Measurements from ENCODE around the gene ZBTB32.

- TF ChIP-seq, protein P1, sequence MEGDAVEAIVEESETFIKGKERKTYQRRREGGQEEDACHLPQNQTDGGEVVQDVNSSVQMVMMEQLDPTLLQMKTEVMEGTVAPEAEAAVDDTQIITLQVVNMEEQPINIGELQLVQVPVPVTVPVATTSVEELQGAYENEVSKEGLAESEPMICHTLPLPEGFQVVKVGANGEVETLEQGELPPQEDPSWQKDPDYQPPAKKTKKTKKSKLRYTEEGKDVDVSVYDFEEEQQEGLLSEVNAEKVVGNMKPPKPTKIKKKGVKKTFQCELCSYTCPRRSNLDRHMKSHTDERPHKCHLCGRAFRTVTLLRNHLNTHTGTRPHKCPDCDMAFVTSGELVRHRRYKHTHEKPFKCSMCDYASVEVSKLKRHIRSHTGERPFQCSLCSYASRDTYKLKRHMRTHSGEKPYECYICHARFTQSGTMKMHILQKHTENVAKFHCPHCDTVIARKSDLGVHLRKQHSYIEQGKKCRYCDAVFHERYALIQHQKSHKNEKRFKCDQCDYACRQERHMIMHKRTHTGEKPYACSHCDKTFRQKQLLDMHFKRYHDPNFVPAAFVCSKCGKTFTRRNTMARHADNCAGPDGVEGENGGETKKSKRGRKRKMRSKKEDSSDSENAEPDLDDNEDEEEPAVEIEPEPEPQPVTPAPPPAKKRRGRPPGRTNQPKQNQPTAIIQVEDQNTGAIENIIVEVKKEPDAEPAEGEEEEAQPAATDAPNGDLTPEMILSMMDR (IDR thresholded peaks at IDR 0.05), result no peak
- TF ChIP-seq POLR2A (IDR thresholded peaks at IDR 0.05), result no peak
These were observed 41.7 kb downstream of the ZBTB32 start for GRCh38 chr19:35746087-35746462.

All from heart left ventricle (tissue), 13 donors.